Measurements from ENCODE around the gene MAD2L2. TPM values are rescaled to one million over a fixed set of nuclear protein-coding genes. Genes with fewer than 3 reads are reported as not detected.

MAD2L2 gene
- total RNA-seq, 1 experiment from 2014 or later = 93.8 TPM

GRCh38 chr1:11648732-11649158, 32.2 kb downstream of the MAD2L2 start:
- no peaks in the 10 kb centered on the region for H3K9me3 ChIP-seq (ENCODE audit: control insufficient read depth in 1 of 2, insufficient read depth in 1 of 2, low read depth in 1 of 2, low read length in 2 of 2)
- DNase-seq (ENCODE audit: low read depth, low spot score) = no peak
- intact Hi-C loops (cut with micrococcal nuclease) = no loop called here
- H3K9ac ChIP-seq (ENCODE audit: low read length) = no peak overlapping the region
- H3K4me1 ChIP-seq (ENCODE audit: control insufficient read depth in 1 of 2, insufficient read depth in 2 of 2, low read length in 2 of 2) = peaks cover 23 to 44% of the 10 kb centered on the region in 2 experiments; a peak in 3 of 4 replicates
- H3K4me3 ChIP-seq (replicated peaks in 1 of 2; ENCODE audit: low read depth in 1 of 2, low read length in 2 of 2) = no peak overlapping the region
- no peaks in the 10 kb centered on the region for H3K27me3 ChIP-seq (ENCODE audit: insufficient read depth, low read length)
- ChIA-PET POLR2A (interaction anchor here (0.7 kb wide), 1 partner anchor 13 kb away, joined by 3 read pairs; no protein-coding TSS in a partner anchor), CTCF (interaction anchor here (0.9 kb wide), 1 partner anchor 64 kb away, joined by 3 read pairs; no protein-coding TSS in a partner anchor), RAD21 (ENCODE audit: low non-redundant PET in 1 of 2, low total read pairs in 2 of 2, uncharacterized antibody in 2 of 2, unreplicated experiment in 2 of 2) (interaction anchor here in 1 of 2 experiments (0.6 kb wide), 1 partner anchor 70 kb away, joined by 6 read pairs; no protein-coding TSS in a partner anchor)
- H3K79me2 ChIP-seq (ENCODE audit: insufficient read depth, low read length) = peaks cover 7% of the 10 kb centered on the region; the same call in 1 of the 2 replicates
- H4K20me1 ChIP-seq (ENCODE audit: insufficient read depth) = no peaks in the 10 kb centered on the region
- peak; percentile 30 for ATAC-seq
- H2AFZ ChIP-seq (ENCODE audit: low read depth, low read length, poor library complexity, severe bottlenecking) = no peak overlapping the region
- no peaks in the 10 kb centered on the region for H3K9me2 ChIP-seq (ENCODE audit: insufficient read depth)
- BruUV-seq (replicated peaks) = no TSS peak
- TF ChIP-seq ATF3 (IDR thresholded peaks at IDR 0.05) (no peak), REST (IDR thresholded peaks at IDR 0.05; ENCODE audit: low read depth) (no peak), EGR1 (IDR thresholded peaks at IDR 0.05; ENCODE audit: low read depth) (no peak), RAD21 (IDR thresholded peaks at IDR 0.05; ENCODE audit: low read depth) (no peak), POLR2AphosphoS5 (IDR thresholded peaks at IDR 0.05; ENCODE audit: low read depth, low read length) (no peak), YY1 (IDR thresholded peaks at IDR 0.05; ENCODE audit: extremely low read depth, insufficient replicate concordance, low read depth, low read length) (no peak), TCF7L2 (IDR thresholded peaks at IDR 0.05; ENCODE audit: borderline replicate concordance, extremely low read depth, insufficient read depth, insufficient read length) (no peak)
- no peaks in the 10 kb centered on the region for H3K36me3 ChIP-seq (ENCODE audit: control insufficient read depth in 1 of 2, insufficient read depth in 2 of 2, low read length in 2 of 2)
- H3K27ac ChIP-seq (ENCODE audit: low read depth, low read length) = no peak overlapping the region
- H3K4me2 ChIP-seq (ENCODE audit: low read length) = no peak overlapping the region

Data from HCT116 (cell line).